Skeletal muscle tissue (tissue), 4 donors: ENCODE results near the gene CAMKMT. TPM values are rescaled to one million over a fixed set of nuclear protein-coding genes. Genes with fewer than 3 reads are reported as not detected.

Source experiments
- H3K27ac ChIP-seq: one replicate; pipeline ENCODE4 v1.7.0; 2013; ENCODE audit warnings: mild to moderate bottlenecking, low read depth, low read length, inconsistent platforms
- H3K27me3 ChIP-seq, 3 donors: one replicate each; pipeline ENCODE4 v1.7.0; 2013; ENCODE audit warnings: low read length in 3 of 3; ENCODE audit not compliant: control insufficient read depth in 3 of 3, insufficient read depth in 3 of 3
- H3K36me3 ChIP-seq, 3 donors: one replicate each; pipeline ENCODE4 v1.7.0; 2013; ENCODE audit warnings: low read length in 3 of 3; ENCODE audit not compliant: control insufficient read depth in 3 of 3, insufficient read depth in 3 of 3
- H3K4me1 ChIP-seq, 3 donors: one replicate each; pipeline ENCODE4 v1.7.0; 2013; ENCODE audit warnings: low read length in 3 of 3, mild to moderate bottlenecking in 3 of 3; ENCODE audit not compliant: control insufficient read depth in 3 of 3, insufficient read depth in 3 of 3
- H3K4me3 ChIP-seq, 3 donors: one replicate each; pipeline ENCODE4 v1.7.0; 2013; ENCODE audit warnings: low read length in 3 of 3
- H3K9ac ChIP-seq, 3 donors: one replicate each; pipeline ENCODE4 v1.7.0; 2013; ENCODE audit warnings: low read length in 3 of 3, mild to moderate bottlenecking in 3 of 3, moderate library complexity in 2 of 3, low read depth in 1 of 3
- H3K9me3 ChIP-seq, 3 donors: one replicate each; pipeline ENCODE4 v1.7.0; 2013; ENCODE audit warnings: low read length in 3 of 3; ENCODE audit not compliant: control insufficient read depth in 3 of 3
- total RNA-seq: library from RNA; depleted of rRNA; stranded (reverse); fragments of >200 nt; gene quantifications from one replicate; pipeline ENCODE4 v1.2.3, GENCODE V29; 2014
- donor health status: Osteomylitis.

Gene CAMKMT
- total RNA-seq, 1 donor from 2014 or later: 5.2 TPM

GRCh38 chr2:44519026-44519425, 157.3 kb downstream of the CAMKMT start:
- H3K9me3 ChIP-seq: peaks cover 2 to 5% (median 2%) of the 10 kb centered on the region in 3 donors
- no peaks in the 10 kb centered on the region for H3K27me3 ChIP-seq
- no peak overlapping the region for H3K9ac ChIP-seq
- no peak overlapping the region for H3K4me3 ChIP-seq
- no peaks in the 10 kb centered on the region for H3K36me3 ChIP-seq
- no peaks in the 10 kb centered on the region for H3K4me1 ChIP-seq
- H3K27ac ChIP-seq: no peak overlapping the region

- Histone ChIP-seq H3K9ac (no peak overlapping the region), H3K4me3 (no peak overlapping the region), H3K36me3 (no peaks in the 10 kb centered on the region), H3K27me3 (no peaks in the 10 kb centered on the region), H3K9me3 (peaks cover 2 to 5% (median 2%) of the 10 kb centered on the region in 3 donors), H3K4me1 (no peaks in the 10 kb centered on the region), H3K27ac (no peak overlapping the region)
Observed at GRCh38 chr2:44522846-44523245, 161.1 kb downstream of the CAMKMT start.

- Histone ChIP-seq H3K9me3 (peaks cover 2 to 5% (median 2%) of the 10 kb centered on the region in 3 donors), H3K27ac (no peak overlapping the region), H3K36me3 (no peaks in the 10 kb centered on the region), H3K9ac (no peak overlapping the region), H3K4me3 (no peak overlapping the region), H3K27me3 (no peaks in the 10 kb centered on the region), H3K4me1 (no peaks in the 10 kb centered on the region)
Observed at GRCh38 chr2:44524347-44524926, 162.7 kb downstream of the CAMKMT start.

GRCh38 chr2:44526352-44526751, 164.6 kb downstream of the CAMKMT start:
- peaks cover 2 to 4% (median 2%) of the 10 kb centered on the region in 3 donors for H3K9me3 ChIP-seq
- H3K4me1 ChIP-seq: no peaks in the 10 kb centered on the region
- H3K9ac ChIP-seq: no peak overlapping the region
- no peaks in the 10 kb centered on the region for H3K27me3 ChIP-seq
- H3K36me3 ChIP-seq: no peaks in the 10 kb centered on the region
- H3K27ac ChIP-seq: no peak overlapping the region
- no peak overlapping the region for H3K4me3 ChIP-seq

- no peak overlapping the region for H3K9ac ChIP-seq
- no peaks in the 10 kb centered on the region for H3K4me1 ChIP-seq
- H3K27ac ChIP-seq: no peak overlapping the region
- no peaks in the 10 kb centered on the region for H3K9me3 ChIP-seq
- H3K36me3 ChIP-seq: no peaks in the 10 kb centered on the region
- H3K4me3 ChIP-seq: no peak overlapping the region
- H3K27me3 ChIP-seq: no peaks in the 10 kb centered on the region
Observed at GRCh38 chr2:44528595-44528994, 166.8 kb downstream of the CAMKMT start.

- no peaks in the 10 kb centered on the region for H3K27me3 ChIP-seq
- no peaks in the 10 kb centered on the region for H3K9me3 ChIP-seq
- H3K27ac ChIP-seq: no peak overlapping the region
- no peaks in the 10 kb centered on the region for H3K36me3 ChIP-seq
- H3K4me1 ChIP-seq: no peaks in the 10 kb centered on the region
- H3K4me3 ChIP-seq: no peak overlapping the region
- H3K9ac ChIP-seq: no peak overlapping the region
Observed at GRCh38 chr2:44529448-44529847, 167.7 kb downstream of the CAMKMT start.

GRCh38 chr2:44531289-44531688, 169.5 kb downstream of the CAMKMT start:
- Histone ChIP-seq H3K9ac (no peak overlapping the region), H3K4me1 (no peaks in the 10 kb centered on the region), H3K27ac (no peak overlapping the region), H3K4me3 (no peak overlapping the region), H3K36me3 (no peaks in the 10 kb centered on the region), H3K9me3 (no peaks in the 10 kb centered on the region), H3K27me3 (no peaks in the 10 kb centered on the region)

- H3K27me3 ChIP-seq: no peaks in the 10 kb centered on the region
- no peaks in the 10 kb centered on the region for H3K36me3 ChIP-seq
- H3K9me3 ChIP-seq: no peaks in the 10 kb centered on the region
- H3K27ac ChIP-seq: no peak overlapping the region
- no peak overlapping the region for H3K9ac ChIP-seq
- H3K4me3 ChIP-seq: no peak overlapping the region
- H3K4me1 ChIP-seq: no peaks in the 10 kb centered on the region
Observed at GRCh38 chr2:44532031-44532430, 170.3 kb downstream of the CAMKMT start.

- H3K27me3 ChIP-seq: no peaks in the 10 kb centered on the region
- no peak overlapping the region for H3K4me3 ChIP-seq
- H3K4me1 ChIP-seq: no peaks in the 10 kb centered on the region
- H3K9me3 ChIP-seq: no peaks in the 10 kb centered on the region
- H3K9ac ChIP-seq: no peak overlapping the region
- H3K36me3 ChIP-seq: no peaks in the 10 kb centered on the region
- H3K27ac ChIP-seq: no peak overlapping the region
Observed at GRCh38 chr2:44533508-44533907, 171.8 kb downstream of the CAMKMT start.

GRCh38 chr2:44535376-44535775, 173.6 kb downstream of the CAMKMT start:
- H3K9ac ChIP-seq: no peak overlapping the region
- H3K36me3 ChIP-seq: no peaks in the 10 kb centered on the region
- no peaks in the 10 kb centered on the region for H3K9me3 ChIP-seq
- H3K4me3 ChIP-seq: no peak overlapping the region
- H3K4me1 ChIP-seq: no peaks in the 10 kb centered on the region
- no peak overlapping the region for H3K27ac ChIP-seq
- no peaks in the 10 kb centered on the region for H3K27me3 ChIP-seq
